ENCODE data around the gene GPR142.

Gene GPR142

GRCh38 chr17:74390680-74391653 is 23.7 kb downstream of the GPR142 start:
- Histone ChIP-seq H3K9me2 (replicated peaks; ENCODE audit: low read depth, low read length) (no peaks in the 10 kb centered on the region), H3K4me3 (ENCODE audit: low read length, poor library complexity, severe bottlenecking) (no peak overlapping the region), H4K20me1 (ENCODE audit: insufficient read depth, low read length, poor library complexity, severe bottlenecking) (no peaks in the 10 kb centered on the region), H3K9me3 (ENCODE audit: insufficient read depth, low read depth, low read length) (no peaks in the 10 kb centered on the region), H3K4me2 (ENCODE audit: low read depth, low read length, poor library complexity, severe bottlenecking) (no peak overlapping the region), H3K36me3 (ENCODE audit: insufficient read depth, low read length) (no peaks in the 10 kb centered on the region), H3K79me2 (ENCODE audit: insufficient read depth, low read length) (no peaks in the 10 kb centered on the region), H3K4me1 (ENCODE audit: insufficient read depth, low read length, poor library complexity, severe bottlenecking) (no peaks in the 10 kb centered on the region), H2AFZ (ENCODE audit: low read length) (no peak overlapping the region), H3K27me3 (ENCODE audit: insufficient read depth, low read length, poor library complexity, severe bottlenecking) (no peaks in the 10 kb centered on the region), H3F3A (ENCODE audit: low read depth) (no peaks in the 10 kb centered on the region), H3K9ac (ENCODE audit: low read depth, low read length, poor library complexity, severe bottlenecking) (no peak overlapping the region)
- no peak for TF ChIP-seq EZH2phosphoT487 (IDR thresholded peaks at IDR 0.05; ENCODE audit: borderline replicate concordance)

- H3K4me1 ChIP-seq (ENCODE audit: insufficient read depth, low read length, poor library complexity, severe bottlenecking), result no peaks in the 10 kb centered on the region
- no peak overlapping the region for H3K4me2 ChIP-seq (ENCODE audit: low read depth, low read length, poor library complexity, severe bottlenecking)
- no peak overlapping the region for H3K9ac ChIP-seq (ENCODE audit: low read depth, low read length, poor library complexity, severe bottlenecking)
- H3K79me2 ChIP-seq (ENCODE audit: insufficient read depth, low read length), result no peaks in the 10 kb centered on the region
- H3K4me3 ChIP-seq (ENCODE audit: low read length, poor library complexity, severe bottlenecking), result no peak overlapping the region
- H2AFZ ChIP-seq (ENCODE audit: low read length), result no peak overlapping the region
- no peaks in the 10 kb centered on the region for H3F3A ChIP-seq (ENCODE audit: low read depth)
- H3K9me3 ChIP-seq (ENCODE audit: insufficient read depth, low read depth, low read length), result no peaks in the 10 kb centered on the region
- no peaks in the 10 kb centered on the region for H3K27me3 ChIP-seq (ENCODE audit: insufficient read depth, low read length, poor library complexity, severe bottlenecking)
- no peaks in the 10 kb centered on the region for H3K36me3 ChIP-seq (ENCODE audit: insufficient read depth, low read length)
- H3K9me2 ChIP-seq (replicated peaks; ENCODE audit: low read depth, low read length), result no peaks in the 10 kb centered on the region
- no peaks in the 10 kb centered on the region for H4K20me1 ChIP-seq (ENCODE audit: insufficient read depth, low read length, poor library complexity, severe bottlenecking)
- TF ChIP-seq EZH2phosphoT487 (IDR thresholded peaks at IDR 0.05; ENCODE audit: borderline replicate concordance), result no peak
- no peak for TF ChIP-seq CTCF (conservative IDR thresholded peaks at IDR 0.05; ENCODE audit: low read length)
These were observed 24.5 kb downstream of the GPR142 start for GRCh38 chr17:74391771-74392170.

- H3K9ac ChIP-seq (ENCODE audit: low read depth, low read length, poor library complexity, severe bottlenecking), result no peak overlapping the region
- H3K9me3 ChIP-seq (ENCODE audit: insufficient read depth, low read depth, low read length), result no peaks in the 10 kb centered on the region
- H3K36me3 ChIP-seq (ENCODE audit: insufficient read depth, low read length), result no peaks in the 10 kb centered on the region
- no peak for TF ChIP-seq EZH2phosphoT487 (IDR thresholded peaks at IDR 0.05; ENCODE audit: borderline replicate concordance)
- no peaks in the 10 kb centered on the region for H3K79me2 ChIP-seq (ENCODE audit: insufficient read depth, low read length)
- H3K9me2 ChIP-seq (replicated peaks; ENCODE audit: low read depth, low read length), result no peaks in the 10 kb centered on the region
- H3K4me2 ChIP-seq (ENCODE audit: low read depth, low read length, poor library complexity, severe bottlenecking), result no peak overlapping the region
- H3K27me3 ChIP-seq (ENCODE audit: insufficient read depth, low read length, poor library complexity, severe bottlenecking), result no peaks in the 10 kb centered on the region
- H2AFZ ChIP-seq (ENCODE audit: low read length), result no peak overlapping the region
- H4K20me1 ChIP-seq (ENCODE audit: insufficient read depth, low read length, poor library complexity, severe bottlenecking), result no peaks in the 10 kb centered on the region
- no peaks in the 10 kb centered on the region for H3F3A ChIP-seq (ENCODE audit: low read depth)
- no peaks in the 10 kb centered on the region for H3K4me1 ChIP-seq (ENCODE audit: insufficient read depth, low read length, poor library complexity, severe bottlenecking)
- no peak overlapping the region for H3K4me3 ChIP-seq (ENCODE audit: low read length, poor library complexity, severe bottlenecking)
These were observed 25.5 kb downstream of the GPR142 start for GRCh38 chr17:74392848-74393247.

- H3K4me3 ChIP-seq (ENCODE audit: low read length, poor library complexity, severe bottlenecking), result no peak overlapping the region
- no peaks in the 10 kb centered on the region for H3K36me3 ChIP-seq (ENCODE audit: insufficient read depth, low read length)
- no peak overlapping the region for H3K4me2 ChIP-seq (ENCODE audit: low read depth, low read length, poor library complexity, severe bottlenecking)
- H3F3A ChIP-seq (ENCODE audit: low read depth), result no peaks in the 10 kb centered on the region
- no peaks in the 10 kb centered on the region for H3K27me3 ChIP-seq (ENCODE audit: insufficient read depth, low read length, poor library complexity, severe bottlenecking)
- H4K20me1 ChIP-seq (ENCODE audit: insufficient read depth, low read length, poor library complexity, severe bottlenecking), result no peaks in the 10 kb centered on the region
- no peak for TF ChIP-seq EZH2phosphoT487 (IDR thresholded peaks at IDR 0.05; ENCODE audit: borderline replicate concordance)
- no peak for TF ChIP-seq CTCF (conservative IDR thresholded peaks at IDR 0.05; ENCODE audit: low read length)
- H3K9me3 ChIP-seq (ENCODE audit: insufficient read depth, low read depth, low read length), result no peaks in the 10 kb centered on the region
- H2AFZ ChIP-seq (ENCODE audit: low read length), result no peak overlapping the region
- H3K79me2 ChIP-seq (ENCODE audit: insufficient read depth, low read length), result no peaks in the 10 kb centered on the region
- H3K9ac ChIP-seq (ENCODE audit: low read depth, low read length, poor library complexity, severe bottlenecking), result no peak overlapping the region
- H3K4me1 ChIP-seq (ENCODE audit: insufficient read depth, low read length, poor library complexity, severe bottlenecking), result no peaks in the 10 kb centered on the region
- no peaks in the 10 kb centered on the region for H3K9me2 ChIP-seq (replicated peaks; ENCODE audit: low read depth, low read length)
These were observed 26.1 kb downstream of the GPR142 start for GRCh38 chr17:74393346-74393942.
